GM23338 (cell line): ENCODE data around the gene BSX. TPM values are rescaled to one million over a fixed set of nuclear protein-coding genes. Genes with fewer than 3 reads are reported as not detected.

Source experiments
- ATAC-seq: fragments of 200-7000 bp; cut with Tn5 transposase; 3 replicates; pipeline ENCODE4 v1.9.1; 2020
- DNase-seq: peaks from one replicate; pipeline ENCODE4 v3.0.0-alpha.2; 2015; ENCODE audit warnings: low spot score
- H2AFZ ChIP-seq: fragments of 200-600 bp; sonication (generic); 2 replicates; pipeline ENCODE4 v1.8.0; 2016; ENCODE audit warnings: antibody characterized with exemption, mild to moderate bottlenecking, moderate library complexity
- H3F3A ChIP-seq: fragments of 200-600 bp; sonication (generic); replicated peaks from 2 replicates; pipeline ENCODE4 v1.8.0; 2017; ENCODE audit warnings: antibody characterized with exemption, mixed run types, low read depth
- H3K27ac ChIP-seq: fragments of 200-600 bp; sonication (generic); 2 replicates; pipeline ENCODE4 v1.6.1; 2016; ENCODE audit warnings: low read depth
- H3K27me3 ChIP-seq: fragments of 200-600 bp; sonication (generic); 2 replicates; pipeline ENCODE4 v1.8.0; 2016; ENCODE audit warnings: mild to moderate bottlenecking, mixed run types, moderate library complexity; ENCODE audit not compliant: insufficient read depth
- H3K36me3 ChIP-seq: fragments of 200-600 bp; sonication (generic); 2 replicates; pipeline ENCODE4 v1.8.0; 2016; ENCODE audit warnings: mild to moderate bottlenecking; ENCODE audit not compliant: insufficient read depth
- H3K4me1 ChIP-seq: fragments of 200-600 bp; sonication (generic); 2 replicates; pipeline ENCODE4 v1.8.0; 2016; ENCODE audit warnings: mild to moderate bottlenecking, moderate library complexity; ENCODE audit not compliant: insufficient read depth
- H3K4me2 ChIP-seq: fragments of 200-600 bp; sonication (generic); 2 replicates; pipeline ENCODE4 v1.7.1; 2017; ENCODE audit warnings: mixed run types
- H3K4me3 ChIP-seq: fragments of 200-600 bp; sonication (generic); 2 replicates; pipeline ENCODE4 v1.6.1; 2016; ENCODE audit warnings: mixed run types
- H3K79me2 ChIP-seq: fragments of 200-600 bp; sonication (generic); replicated peaks from 2 replicates; pipeline ENCODE4 v1.8.0; 2017; ENCODE audit warnings: mild to moderate bottlenecking; ENCODE audit not compliant: insufficient read depth
- H3K9me2 ChIP-seq: fragments of 200-600 bp; sonication (generic); 2 replicates; pipeline ENCODE4 v1.8.0; 2017; ENCODE audit not compliant: insufficient read depth
- H4K20me1 ChIP-seq: fragments of 200-600 bp; sonication (generic); replicated peaks from 2 replicates; pipeline ENCODE4 v1.8.0; 2017; ENCODE audit warnings: mild to moderate bottlenecking; ENCODE audit not compliant: insufficient read depth
- H3K27ac Mint-ChIP-seq: 2 replicates; pipeline ENCODE4 v1.8.0; 2020; ENCODE audit warnings: inconsistent platforms, mild to moderate bottlenecking, moderate library complexity, mixed read lengths
- H3K27me3 Mint-ChIP-seq: 3 replicates; pipeline ENCODE4 v1.8.0; 2022; ENCODE audit warnings: low read depth, mild to moderate bottlenecking, moderate library complexity, mixed read lengths, inconsistent platforms; ENCODE audit not compliant: insufficient read depth, poor library complexity
- H3K36me3 Mint-ChIP-seq: 3 replicates; pipeline ENCODE4 v1.8.0; 2021; ENCODE audit warnings: low read depth, mild to moderate bottlenecking, inconsistent platforms, moderate library complexity, mixed read lengths
- H3K4me1 Mint-ChIP-seq: 3 replicates; pipeline ENCODE4 v1.8.0; 2020; ENCODE audit warnings: mild to moderate bottlenecking, inconsistent platforms, mixed read lengths
- H3K4me3 Mint-ChIP-seq: 3 replicates; pipeline ENCODE4 v1.8.0; 2021; ENCODE audit warnings: moderate library complexity, mild to moderate bottlenecking, inconsistent platforms, mixed read lengths
- H3K9me3 Mint-ChIP-seq: 3 replicates; pipeline ENCODE4 v1.8.0; 2020; ENCODE audit warnings: moderate library complexity, mild to moderate bottlenecking, inconsistent platforms, mixed read lengths
- CREB1 ChIP-seq: fragments of 250-450 bp; sonication (Bioruptor Pico); IDR thresholded peaks from 2 replicates; pipeline ENCODE4 v1.5.0; 2020; ENCODE audit warnings: low read depth, mild to moderate bottlenecking, moderate library complexity
- CTCF ChIP-seq, 2 experiments: fragments of 200-600 bp in 1 of 2; sonication (generic) in 1 of 2; conservative IDR thresholded peaks; 2 replicates each; pipeline versions ENCODE4 v1.5.1 to v1.6.1; 2016 to 2017; ENCODE audit warnings: antibody characterized with exemption in 2 of 2, low read depth in 2 of 2, mild to moderate bottlenecking in 2 of 2, moderate library complexity in 1 of 2
- ETS1 ChIP-seq: IDR thresholded peaks from 2 replicates; pipeline ENCODE4 v1.6.1; 2016; ENCODE audit warnings: antibody characterized with exemption
- EZH2 ChIP-seq: fragments of 200-600 bp; sonication (generic); IDR thresholded peaks from one replicate; pipeline ENCODE4 v1.8.0; 2017; ENCODE audit warnings: antibody characterized with exemption, mild to moderate bottlenecking, low read depth; ENCODE audit not compliant: unreplicated experiment
- EZH2phosphoT487 ChIP-seq: fragments of 200-600 bp; sonication (generic); IDR thresholded peaks from one replicate; pipeline ENCODE4 v1.8.1; 2018; ENCODE audit warnings: antibody characterized with exemption; ENCODE audit not compliant: unreplicated experiment
- JUNB ChIP-seq: IDR thresholded peaks from one replicate; pipeline ENCODE4 v1.6.1; 2016; ENCODE audit warnings: antibody characterized with exemption; ENCODE audit not compliant: unreplicated experiment
- NANOG ChIP-seq: IDR thresholded peaks from 2 replicates; pipeline ENCODE4 v1.6.1; 2016; ENCODE audit warnings: antibody characterized with exemption, borderline replicate concordance
- REST ChIP-seq: IDR thresholded peaks from one replicate; pipeline ENCODE4 v1.6.1; 2018; ENCODE audit warnings: antibody characterized with exemption; ENCODE audit not compliant: unreplicated experiment
- STAT1 ChIP-seq: IDR thresholded peaks from one replicate; pipeline ENCODE4 v1.6.1; 2016; ENCODE audit warnings: antibody characterized with exemption; ENCODE audit not compliant: unreplicated experiment
- ZNF114 ChIP-seq: fragments of 250-450 bp; sonication (Bioruptor Pico); IDR thresholded peaks from 2 replicates; pipeline ENCODE4 v1.5.0; 2020; ENCODE audit warnings: mild to moderate bottlenecking, moderate library complexity
- ZNF331 ChIP-seq: fragments of 250-450 bp; sonication (Bioruptor Pico); IDR thresholded peaks from 2 replicates; pipeline ENCODE4 v1.5.0; 2020; ENCODE audit warnings: low read depth, mild to moderate bottlenecking, moderate library complexity
- polyA plus RNA-seq: library from polyadenylated mRNA; unstranded; fragments of >200 nt; fragmentation: Nextera tagmentation; extraction: Ambion mirVana; gene quantifications from 2 replicates; pipeline ENCODE4 v1.2.1, GENCODE V29; 2016
- total RNA-seq: library from RNA; depleted of rRNA; stranded (reverse); fragments of >200 nt; shearing (Covaris generic); gene quantifications from 2 replicates; pipeline ENCODE4 v1.2.3, GENCODE V29; 2014

The BSX gene
- total and polyA plus RNA-seq, 2 experiments from 2014 or later, result not detected

- TF ChIP-seq EZH2phosphoT487, result no peak
- peak in 1 of 2 experiments; percentile 12; a peak in 2 of 4 replicates for TF ChIP-seq CTCF (conservative IDR thresholded peaks at IDR 0.05; ENCODE audit: low read depth in 2 of 2)
- no peak for TF ChIP-seq NANOG
- TF ChIP-seq ETS1, result no peak
- H3K4me1 Mint-ChIP-seq, result peaks cover 18% of the 10 kb centered on the region
- H3K4me3 Mint-ChIP-seq, result no peak overlapping the region
- peak; percentile 64 for DNase-seq
- Histone ChIP-seq H2AFZ (peak overlapping the region; percentile 33; the same call in 1 of the 2 replicates), H3K36me3 (no peaks in the 10 kb centered on the region), H3K27ac (0 out of 2 replicates have a peak overlapping the region, but pooled peaks have one; percentile 45), H3K27me3 (no peaks in the 10 kb centered on the region), H3K4me2 (peak overlapping the region; percentile 21; the same call in 1 of the 2 replicates), H3K4me3 (no peak overlapping the region), H3F3A (no peaks in the 10 kb centered on the region), H3K4me1 (peaks cover 9% of the 10 kb centered on the region), H3K79me2 (no peaks in the 10 kb centered on the region), H3K9me2 (no peaks in the 10 kb centered on the region), H4K20me1 (no peaks in the 10 kb centered on the region)
- ATAC-seq, result peak; percentile 83
- no peaks in the 10 kb centered on the region for H3K9me3 Mint-ChIP-seq
- H3K27ac Mint-ChIP-seq, result peak overlapping the region; percentile 28
- H3K27me3 Mint-ChIP-seq, result peaks cover 2% of the 10 kb centered on the region
- no peaks in the 10 kb centered on the region for H3K36me3 Mint-ChIP-seq
These were observed 25.4 kb upstream of the BSX start for GRCh38 chr11:123006860-123007542.

- no peak for DNase-seq
- Histone ChIP-seq H3K79me2 (no peaks in the 10 kb centered on the region), H3K9me2 (no peaks in the 10 kb centered on the region; the same call in 1 of the 2 replicates), H3F3A (no peaks in the 10 kb centered on the region), H3K4me3 (no peak overlapping the region), H3K36me3 (no peaks in the 10 kb centered on the region), H3K4me1 (peaks cover 9% of the 10 kb centered on the region), H3K27me3 (no peaks in the 10 kb centered on the region), H3K27ac (no peak overlapping the region), H3K4me2 (no peak overlapping the region), H2AFZ (no peak overlapping the region), H4K20me1 (no peaks in the 10 kb centered on the region)
- H3K36me3 Mint-ChIP-seq, result no peaks in the 10 kb centered on the region
- no peaks in the 10 kb centered on the region for H3K9me3 Mint-ChIP-seq
- H3K4me3 Mint-ChIP-seq, result no peak overlapping the region
- TF ChIP-seq ZNF114 (CRISPR knock-in tag) (no peak), EZH2 (no peak), CTCF (conservative IDR thresholded peaks at IDR 0.05; ENCODE audit: low read depth in 2 of 2) (no peak), STAT1 (no peak), EZH2phosphoT487 (no peak), NANOG (no peak), ZNF331 (CRISPR knock-in tag) (no peak), REST (no peak), CREB1 (CRISPR knock-in tag) (no peak), JUNB (no peak)
- H3K27ac Mint-ChIP-seq, result no peak overlapping the region
- peaks cover 6% of the 10 kb centered on the region for H3K27me3 Mint-ChIP-seq
- H3K4me1 Mint-ChIP-seq, result peaks cover 15% of the 10 kb centered on the region
- no peak for ATAC-seq
These were observed 19.1 kb upstream of the BSX start for GRCh38 chr11:123000721-123001120.
